Measurements from ENCODE around the gene IGF2.

DNA sequence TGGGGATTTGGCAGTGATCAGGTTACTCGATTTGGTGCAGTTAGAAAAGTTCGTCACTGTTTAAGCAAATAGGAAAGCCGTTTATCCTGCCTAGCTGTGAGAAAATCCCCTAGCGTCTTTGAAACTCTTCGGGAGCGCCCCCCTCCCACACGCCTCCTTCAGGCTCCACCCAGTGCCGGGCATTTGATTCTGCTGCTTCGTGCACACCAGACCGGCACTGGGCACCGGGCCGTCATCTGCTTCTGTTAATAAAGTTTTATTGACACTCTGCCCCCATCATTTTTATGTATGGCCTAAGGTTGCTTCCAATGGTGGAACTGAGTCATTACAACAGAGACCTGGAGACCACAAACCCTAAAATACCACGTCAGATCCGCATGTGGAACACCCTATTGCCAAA lies 50.9 kb downstream of the IGF2 start:
- TF ChIP-seq, protein P1, sequence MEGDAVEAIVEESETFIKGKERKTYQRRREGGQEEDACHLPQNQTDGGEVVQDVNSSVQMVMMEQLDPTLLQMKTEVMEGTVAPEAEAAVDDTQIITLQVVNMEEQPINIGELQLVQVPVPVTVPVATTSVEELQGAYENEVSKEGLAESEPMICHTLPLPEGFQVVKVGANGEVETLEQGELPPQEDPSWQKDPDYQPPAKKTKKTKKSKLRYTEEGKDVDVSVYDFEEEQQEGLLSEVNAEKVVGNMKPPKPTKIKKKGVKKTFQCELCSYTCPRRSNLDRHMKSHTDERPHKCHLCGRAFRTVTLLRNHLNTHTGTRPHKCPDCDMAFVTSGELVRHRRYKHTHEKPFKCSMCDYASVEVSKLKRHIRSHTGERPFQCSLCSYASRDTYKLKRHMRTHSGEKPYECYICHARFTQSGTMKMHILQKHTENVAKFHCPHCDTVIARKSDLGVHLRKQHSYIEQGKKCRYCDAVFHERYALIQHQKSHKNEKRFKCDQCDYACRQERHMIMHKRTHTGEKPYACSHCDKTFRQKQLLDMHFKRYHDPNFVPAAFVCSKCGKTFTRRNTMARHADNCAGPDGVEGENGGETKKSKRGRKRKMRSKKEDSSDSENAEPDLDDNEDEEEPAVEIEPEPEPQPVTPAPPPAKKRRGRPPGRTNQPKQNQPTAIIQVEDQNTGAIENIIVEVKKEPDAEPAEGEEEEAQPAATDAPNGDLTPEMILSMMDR (optimal IDR thresholded peaks at IDR 0.05 in 1 of 3, IDR thresholded peaks at IDR 0.05 in 1 of 3, conservative IDR thresholded peaks at IDR 0.05 in 1 of 3; ENCODE audit: extremely low read depth in 1 of 3, insufficient read depth in 2 of 3, low read length in 3 of 3): no peak
- no peak for TF ChIP-seq EZH2 (IDR thresholded peaks at IDR 0.05; ENCODE audit: low read length)
